ENCODE measurements around the gene LSS. TPM values are rescaled to one million over a fixed set of nuclear protein-coding genes. Genes with fewer than 3 reads are reported as not detected.

Gene LSS
- polyA plus RNA-seq, 1 donor from 2014 or later, result 101 TPM

DNA sequence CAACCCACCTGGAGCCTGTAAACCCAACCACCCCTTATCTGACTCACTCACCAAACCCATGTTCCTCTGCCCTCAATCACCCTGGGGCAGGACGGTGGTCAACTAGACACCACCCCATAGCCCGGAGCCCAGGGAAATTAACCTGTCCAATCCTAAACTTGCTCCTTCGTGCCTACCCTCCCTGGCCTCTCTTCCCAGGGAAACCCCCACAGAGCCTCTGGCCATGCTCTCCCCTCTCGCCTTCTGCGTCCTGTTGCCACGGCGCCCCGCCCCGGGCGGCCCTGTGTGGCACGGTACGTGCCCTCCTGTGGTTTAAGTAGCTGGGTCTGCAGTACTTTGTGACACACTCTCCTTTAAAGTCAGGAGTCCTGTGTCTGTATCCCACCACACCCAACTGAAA lies 69.2 kb downstream of the LSS start:
- H3K4me3 ChIP-seq (ENCODE audit: low read length), result no peak overlapping the region
- H3K9me3 ChIP-seq (ENCODE audit: low read length), result no peaks in the 10 kb centered on the region
- H2AFZ ChIP-seq (ENCODE audit: low read depth, low read length), result no peak overlapping the region
- H4K20me1 ChIP-seq (ENCODE audit: insufficient read depth), result no peaks in the 10 kb centered on the region
- TF ChIP-seq POLR2AphosphoS5 (IDR thresholded peaks at IDR 0.05), result no peak
- TF ChIP-seq SMC3 (conservative IDR thresholded peaks at IDR 0.05; ENCODE audit: poor library complexity), result no peak
- no peak for TF ChIP-seq EP300 (conservative IDR thresholded peaks at IDR 0.05; ENCODE audit: poor library complexity, severe bottlenecking)
- TF ChIP-seq RAD21 (conservative IDR thresholded peaks at IDR 0.05), result no peak
- no peak for TF ChIP-seq EZH2 (IDR thresholded peaks at IDR 0.05; ENCODE audit: borderline replicate concordance, insufficient read depth, low read length, poor library complexity, severe bottlenecking)
- no peak for TF ChIP-seq TAF1 (IDR thresholded peaks at IDR 0.05; ENCODE audit: low read depth)
- TF ChIP-seq, protein P1, sequence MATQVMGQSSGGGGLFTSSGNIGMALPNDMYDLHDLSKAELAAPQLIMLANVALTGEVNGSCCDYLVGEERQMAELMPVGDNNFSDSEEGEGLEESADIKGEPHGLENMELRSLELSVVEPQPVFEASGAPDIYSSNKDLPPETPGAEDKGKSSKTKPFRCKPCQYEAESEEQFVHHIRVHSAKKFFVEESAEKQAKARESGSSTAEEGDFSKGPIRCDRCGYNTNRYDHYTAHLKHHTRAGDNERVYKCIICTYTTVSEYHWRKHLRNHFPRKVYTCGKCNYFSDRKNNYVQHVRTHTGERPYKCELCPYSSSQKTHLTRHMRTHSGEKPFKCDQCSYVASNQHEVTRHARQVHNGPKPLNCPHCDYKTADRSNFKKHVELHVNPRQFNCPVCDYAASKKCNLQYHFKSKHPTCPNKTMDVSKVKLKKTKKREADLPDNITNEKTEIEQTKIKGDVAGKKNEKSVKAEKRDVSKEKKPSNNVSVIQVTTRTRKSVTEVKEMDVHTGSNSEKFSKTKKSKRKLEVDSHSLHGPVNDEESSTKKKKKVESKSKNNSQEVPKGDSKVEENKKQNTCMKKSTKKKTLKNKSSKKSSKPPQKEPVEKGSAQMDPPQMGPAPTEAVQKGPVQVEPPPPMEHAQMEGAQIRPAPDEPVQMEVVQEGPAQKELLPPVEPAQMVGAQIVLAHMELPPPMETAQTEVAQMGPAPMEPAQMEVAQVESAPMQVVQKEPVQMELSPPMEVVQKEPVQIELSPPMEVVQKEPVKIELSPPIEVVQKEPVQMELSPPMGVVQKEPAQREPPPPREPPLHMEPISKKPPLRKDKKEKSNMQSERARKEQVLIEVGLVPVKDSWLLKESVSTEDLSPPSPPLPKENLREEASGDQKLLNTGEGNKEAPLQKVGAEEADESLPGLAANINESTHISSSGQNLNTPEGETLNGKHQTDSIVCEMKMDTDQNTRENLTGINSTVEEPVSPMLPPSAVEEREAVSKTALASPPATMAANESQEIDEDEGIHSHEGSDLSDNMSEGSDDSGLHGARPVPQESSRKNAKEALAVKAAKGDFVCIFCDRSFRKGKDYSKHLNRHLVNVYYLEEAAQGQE (IDR thresholded peaks at IDR 0.05; ENCODE audit: borderline replicate concordance), result no peak
- TF ChIP-seq, protein P2, sequence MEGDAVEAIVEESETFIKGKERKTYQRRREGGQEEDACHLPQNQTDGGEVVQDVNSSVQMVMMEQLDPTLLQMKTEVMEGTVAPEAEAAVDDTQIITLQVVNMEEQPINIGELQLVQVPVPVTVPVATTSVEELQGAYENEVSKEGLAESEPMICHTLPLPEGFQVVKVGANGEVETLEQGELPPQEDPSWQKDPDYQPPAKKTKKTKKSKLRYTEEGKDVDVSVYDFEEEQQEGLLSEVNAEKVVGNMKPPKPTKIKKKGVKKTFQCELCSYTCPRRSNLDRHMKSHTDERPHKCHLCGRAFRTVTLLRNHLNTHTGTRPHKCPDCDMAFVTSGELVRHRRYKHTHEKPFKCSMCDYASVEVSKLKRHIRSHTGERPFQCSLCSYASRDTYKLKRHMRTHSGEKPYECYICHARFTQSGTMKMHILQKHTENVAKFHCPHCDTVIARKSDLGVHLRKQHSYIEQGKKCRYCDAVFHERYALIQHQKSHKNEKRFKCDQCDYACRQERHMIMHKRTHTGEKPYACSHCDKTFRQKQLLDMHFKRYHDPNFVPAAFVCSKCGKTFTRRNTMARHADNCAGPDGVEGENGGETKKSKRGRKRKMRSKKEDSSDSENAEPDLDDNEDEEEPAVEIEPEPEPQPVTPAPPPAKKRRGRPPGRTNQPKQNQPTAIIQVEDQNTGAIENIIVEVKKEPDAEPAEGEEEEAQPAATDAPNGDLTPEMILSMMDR (IDR thresholded peaks at IDR 0.05; ENCODE audit: poor library complexity, severe bottlenecking), result no peak
- TF ChIP-seq MXI1 (conservative IDR thresholded peaks at IDR 0.05; ENCODE audit: poor library complexity, severe bottlenecking), result no peak
- no peak overlapping the region for H3K27ac ChIP-seq (ENCODE audit: low read length)
- H3K27me3 ChIP-seq (ENCODE audit: insufficient read depth, low read depth, low read length), result no peaks in the 10 kb centered on the region
- no peaks in the 10 kb centered on the region for H3F3A ChIP-seq (ENCODE audit: insufficient read depth, low read length, poor library complexity, severe bottlenecking)
- H3K36me3 ChIP-seq (ENCODE audit: insufficient read depth, low read length), result no peaks in the 10 kb centered on the region
- no peaks in the 10 kb centered on the region for H3K9me2 ChIP-seq (ENCODE audit: insufficient read depth, low read length)
- no peak overlapping the region for H3K4me2 ChIP-seq (ENCODE audit: low read length)
- H3K9ac ChIP-seq (ENCODE audit: low read length), result no peak overlapping the region
- H3K79me2 ChIP-seq (replicated peaks; ENCODE audit: insufficient read depth, low read length), result no peaks in the 10 kb centered on the region

DNA sequence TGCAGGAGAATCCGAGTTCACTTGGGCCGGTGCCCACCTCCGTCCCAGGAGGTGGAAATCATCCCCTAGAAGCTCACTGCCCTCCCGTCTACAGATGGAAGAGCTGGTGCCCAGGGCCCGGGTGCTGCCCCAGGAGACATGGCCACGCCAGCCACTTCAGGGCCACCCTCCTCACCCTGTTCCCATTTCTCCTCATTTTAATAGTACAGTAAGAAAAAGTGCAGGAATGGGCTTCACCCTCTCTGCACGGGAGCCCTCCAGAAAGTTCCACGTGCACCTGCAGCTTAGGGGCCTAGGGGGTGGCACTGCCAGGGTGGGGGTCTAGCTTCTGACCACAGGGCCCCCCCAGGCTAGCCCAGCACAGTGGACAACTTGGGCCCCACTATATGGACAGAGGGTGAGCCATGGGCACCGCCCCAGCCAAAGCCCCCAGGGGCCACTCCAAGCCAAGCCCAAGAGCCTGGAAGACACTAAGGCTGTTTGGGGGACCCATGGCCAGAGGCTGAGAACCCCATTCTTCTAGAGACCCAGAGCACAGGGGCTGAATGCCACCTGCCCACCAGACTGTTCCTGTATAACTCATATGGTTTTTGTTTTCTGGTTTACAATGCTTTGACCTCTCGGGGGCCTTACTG lies 69.8 kb downstream of the LSS start:
- H2AFZ ChIP-seq (ENCODE audit: low read depth, low read length), result no peak overlapping the region
- no peak overlapping the region for H3K27ac ChIP-seq (ENCODE audit: low read length)
- no peaks in the 10 kb centered on the region for H3K79me2 ChIP-seq (replicated peaks; ENCODE audit: insufficient read depth, low read length)
- no peak overlapping the region for H3K4me2 ChIP-seq (ENCODE audit: low read length)
- no peaks in the 10 kb centered on the region for H3K9me3 ChIP-seq (ENCODE audit: low read length)
- no peaks in the 10 kb centered on the region for H3K9me2 ChIP-seq (ENCODE audit: insufficient read depth, low read length)
- no peaks in the 10 kb centered on the region for H3K27me3 ChIP-seq (ENCODE audit: insufficient read depth, low read depth, low read length)
- no peaks in the 10 kb centered on the region for H4K20me1 ChIP-seq (ENCODE audit: insufficient read depth)
- no peaks in the 10 kb centered on the region for H3F3A ChIP-seq (ENCODE audit: insufficient read depth, low read length, poor library complexity, severe bottlenecking)
- no peak overlapping the region for H3K4me3 ChIP-seq (ENCODE audit: low read length)
- TF ChIP-seq, protein P1 (IDR thresholded peaks at IDR 0.05; ENCODE audit: borderline replicate concordance), result no peak
- TF ChIP-seq RAD21 (conservative IDR thresholded peaks at IDR 0.05), result no peak
- TF ChIP-seq TAF1 (IDR thresholded peaks at IDR 0.05; ENCODE audit: low read depth), result no peak
- TF ChIP-seq EZH2 (IDR thresholded peaks at IDR 0.05; ENCODE audit: borderline replicate concordance, insufficient read depth, low read length, poor library complexity, severe bottlenecking), result no peak
- TF ChIP-seq SMC3 (conservative IDR thresholded peaks at IDR 0.05; ENCODE audit: poor library complexity), result no peak
- TF ChIP-seq, protein P2 (IDR thresholded peaks at IDR 0.05; ENCODE audit: poor library complexity, severe bottlenecking), result no peak
- TF ChIP-seq MXI1 (conservative IDR thresholded peaks at IDR 0.05; ENCODE audit: poor library complexity, severe bottlenecking), result no peak
- TF ChIP-seq POLR2AphosphoS5 (IDR thresholded peaks at IDR 0.05), result no peak
- TF ChIP-seq EP300 (conservative IDR thresholded peaks at IDR 0.05; ENCODE audit: poor library complexity, severe bottlenecking), result no peak
- no peak overlapping the region for H3K9ac ChIP-seq (ENCODE audit: low read length)
- H3K36me3 ChIP-seq (ENCODE audit: insufficient read depth, low read length), result no peaks in the 10 kb centered on the region

Measured in neural cell (in vitro differentiated cells).